B cell (primary cell): ENCODE measurements around the gene ADAMTSL4. TPM values are rescaled to one million over a fixed set of nuclear protein-coding genes. Genes with fewer than 3 reads are reported as not detected.
"Not testable (repeated sequence)": the region's sequence is repeated elsewhere in the genome, so short reads cannot be mapped to it uniquely, and the experiment has no call there.

Source experiments
- ATAC-seq: fragments of 200-7000 bp; cut with Tn5 transposase; one replicate; pipeline ENCODE4 v1.10.0; 2021; ENCODE audit warnings: low read depth, mild to moderate bottlenecking, moderate number of reproducible peaks, moderate library complexity
- CTCF ChIA-PET: fragments of 350-600 bp; sonication (Branson Sonifier 250); formaldehyde crosslinking; loops from one replicate; lab custom pipeline; 2021; ENCODE audit warnings: antibody characterized with exemption, inconsistent platforms; lab: Charles Lee
- POLR2A ChIA-PET: fragments of 350-600 bp; sonication (Branson Sonifier 250); formaldehyde crosslinking; loops from one replicate; lab custom pipeline; 2021; ENCODE audit warnings: antibody characterized with exemption; lab: Charles Lee
- DNase-seq: peaks from one replicate; pipeline ENCODE4 v3.0.0; 2013
- H2AFZ ChIP-seq: 2 replicates; pipeline ENCODE4 v1.6.1; 2012; ENCODE audit warnings: mild to moderate bottlenecking, low read depth, low read length; ENCODE audit not compliant: insufficient read depth, poor library complexity, severe bottlenecking
- H3K27ac ChIP-seq, 2 donors: 1 replicate in 1 of 2; 2 replicates in 1 of 2; pipeline ENCODE4 v1.5.1; 2012 to 2013; ENCODE audit warnings: low read length in 2 of 2, mild to moderate bottlenecking in 2 of 2, moderate library complexity in 1 of 2
- H3K27me3 ChIP-seq, 4 experiments: fragments of 200-600 bp in 1 of 4; sonication (generic) in 1 of 4; replicated peaks in 1 of 4; 1 replicate in 2 of 4; 2 replicates in 2 of 4; pipeline versions ENCODE4 v1.6.1 to v1.7.0; 2013 to 2016; ENCODE audit warnings: low read length in 3 of 4, mild to moderate bottlenecking in 2 of 4, mixed read lengths in 1 of 4, moderate library complexity in 1 of 4; ENCODE audit not compliant: insufficient read depth in 4 of 4, control insufficient read depth in 3 of 4; ENCODE audit errors: control extremely low read depth in 1 of 4
- H3K36me3 ChIP-seq, 2 experiments: replicated peaks in 1 of 2; 1 replicate in 1 of 2; 2 replicates in 1 of 2; pipeline versions ENCODE4 v1.6.1 to v1.7.1; 2013; ENCODE audit warnings: low read length in 1 of 2; ENCODE audit not compliant: insufficient read depth in 2 of 2, control insufficient read depth in 1 of 2; ENCODE audit errors: control extremely low read depth in 1 of 2, extremely low read depth in 1 of 2
- H3K4me1 ChIP-seq, 2 donors: fragments of 200-600 bp in 1 of 2; sonication (generic) in 1 of 2; 1 replicate in 1 of 2; 2 replicates in 1 of 2; pipeline versions ENCODE4 v1.5.1 to v1.6.1; 2013 to 2017; ENCODE audit warnings: low read length in 2 of 2; ENCODE audit not compliant: control insufficient read depth in 2 of 2, insufficient read depth in 2 of 2
- H3K4me2 ChIP-seq: replicated peaks from 2 replicates; pipeline ENCODE3; 2012; ENCODE audit warnings: mild to moderate bottlenecking, low read depth, low read length; ENCODE audit not compliant: poor library complexity, severe bottlenecking
- H3K4me3 ChIP-seq, 5 experiments: fragments of 200-600 bp in 1 of 5; sonication (generic) in 1 of 5; 1 replicate in 3 of 5; 2 replicates in 2 of 5; pipeline versions ENCODE4 v1.5.1 to v1.7.0; 2011 to 2016; ENCODE audit warnings: low read length in 4 of 5, mild to moderate bottlenecking in 4 of 5, low read depth in 2 of 5, control low read depth in 1 of 5, moderate library complexity in 1 of 5; ENCODE audit not compliant: insufficient read depth in 1 of 5; ENCODE audit errors: control extremely low read depth in 1 of 5, extremely low read depth in 1 of 5
- H3K79me2 ChIP-seq: fragments of 200-600 bp; sonication (generic); one replicate; pipeline ENCODE4 v1.6.0; 2016; ENCODE audit warnings: low read length; ENCODE audit not compliant: control insufficient read depth, insufficient read depth
- H3K9ac ChIP-seq: fragments of 200-600 bp; sonication (generic); 2 replicates; pipeline ENCODE4 v1.6.1; 2017; ENCODE audit warnings: mild to moderate bottlenecking, low read length, moderate library complexity
- H3K9me3 ChIP-seq, 3 donors: one replicate each; pipeline versions ENCODE4 v1.6.1 to v1.7.1; 2013; ENCODE audit warnings: low read length in 2 of 3; ENCODE audit not compliant: control insufficient read depth in 2 of 3, insufficient read depth in 1 of 3; ENCODE audit errors: control extremely low read depth in 1 of 3
- H4K20me1 ChIP-seq: 2 replicates; pipeline ENCODE4 v1.6.0; 2012; ENCODE audit warnings: mild to moderate bottlenecking, low read length; ENCODE audit not compliant: insufficient read depth, control insufficient read depth, poor library complexity, severe bottlenecking
- H3K27ac Mint-ChIP-seq: one replicate; pipeline ENCODE4 v1.8.0; 2021; ENCODE audit warnings: mixed read lengths
- H3K27me3 Mint-ChIP-seq: one replicate; pipeline ENCODE4 v1.8.0; 2021; ENCODE audit warnings: mixed read lengths
- H3K4me1 Mint-ChIP-seq: one replicate; pipeline ENCODE4 v1.8.0; 2021; ENCODE audit warnings: mixed read lengths
- H3K4me3 Mint-ChIP-seq: one replicate; pipeline ENCODE4 v1.8.0; 2021; ENCODE audit warnings: mixed read lengths
- H3K9me3 Mint-ChIP-seq: one replicate; pipeline ENCODE4 v1.8.0; 2022; ENCODE audit warnings: mixed read lengths; ENCODE audit not compliant: insufficient read depth
- EZH2 ChIP-seq: IDR thresholded peaks from 2 replicates; pipeline ENCODE4 v1.6.1; 2012; ENCODE audit warnings: borderline replicate concordance, low read depth, mild to moderate bottlenecking, moderate library complexity, low read length; ENCODE audit not compliant: insufficient read depth, poor library complexity, severe bottlenecking
- WGBS: methylation state at CpG from one replicate; pipeline ENCODE4 v1.1.5; 2013; ENCODE audit warnings: missing lambda C conversion rate; ENCODE audit not compliant: insufficient coverage; 5-methylcytosine and 5-hydroxymethylcytosine counted together
- intact Hi-C: fragments of 100-400 bp; cut with micrococcal nuclease; formaldehyde crosslinking; loops from one replicate; pipeline ENCODE4 v1.10.0; 2022
- polyA plus RNA-seq: library from polyadenylated mRNA; depleted of rRNA; stranded (reverse); fragments of >200 nt; gene quantifications from 2 replicates; pipeline ENCODE4 v1.2.3, GENCODE V29; 2012
- total RNA-seq, 2 donors: library from RNA; stranded (reverse); fragments of 120-200 nt in 1 of 2; gene quantifications; 1 replicate in 1 of 2; 2 replicates in 1 of 2; pipeline versions ENCODE4 v1.2.3 to v1.2.4, GENCODE V29; 2013 to 2022
- TF ChIP-seq, protein P1 (sequence below): fragments of 200-600 bp; IDR thresholded peaks from one replicate; pipeline ENCODE4 v1.8.0; 2022; ENCODE audit warnings: antibody characterized with exemption, mild to moderate bottlenecking

The ADAMTSL4 gene
- total and polyA plus RNA-seq, 2 donors (not counting 1 experiment from before 2014, with no cell fraction given), result 0.70 TPM; not detected in 1

DNA sequence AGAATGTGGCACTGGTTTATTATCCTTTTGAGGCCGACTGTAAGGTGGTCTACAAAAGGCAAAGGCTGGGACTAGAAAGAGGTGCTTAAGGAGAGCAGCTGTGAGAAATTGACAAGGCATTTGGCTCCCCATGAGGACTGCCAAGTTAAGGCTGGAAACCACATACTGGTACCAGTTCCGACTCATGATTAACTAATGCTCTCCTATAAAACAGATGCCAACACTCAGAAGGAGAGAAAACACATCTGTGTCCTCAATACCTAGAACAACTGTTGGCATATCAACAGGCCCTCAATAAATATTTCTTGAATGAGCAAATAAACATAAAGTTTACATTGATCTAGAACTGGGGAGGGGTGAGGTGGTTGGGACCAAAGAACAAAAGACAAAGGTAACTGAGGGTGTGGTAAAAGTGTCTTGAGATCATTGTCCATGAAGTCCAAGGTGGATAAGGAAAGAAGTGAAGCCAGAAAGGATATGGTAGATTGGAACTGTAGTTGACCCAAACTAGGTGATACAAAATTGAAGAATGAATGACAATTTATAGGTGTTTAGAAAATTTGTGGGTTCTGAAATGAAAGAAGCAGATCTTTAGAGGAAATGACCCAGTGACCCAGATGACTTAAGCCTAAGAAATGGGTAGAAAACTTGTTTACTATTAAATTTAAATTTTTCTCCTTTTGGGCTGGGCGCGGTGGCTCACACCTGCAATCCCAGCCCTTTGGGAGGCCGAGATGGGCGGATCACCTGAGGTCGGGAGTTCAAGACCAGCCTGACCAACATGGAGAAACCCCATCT, 47.1 kb downstream of the ADAMTSL4 start:
- H4K20me1 ChIP-seq, result no peaks in the 10 kb centered on the region
- TF ChIP-seq, protein P1, sequence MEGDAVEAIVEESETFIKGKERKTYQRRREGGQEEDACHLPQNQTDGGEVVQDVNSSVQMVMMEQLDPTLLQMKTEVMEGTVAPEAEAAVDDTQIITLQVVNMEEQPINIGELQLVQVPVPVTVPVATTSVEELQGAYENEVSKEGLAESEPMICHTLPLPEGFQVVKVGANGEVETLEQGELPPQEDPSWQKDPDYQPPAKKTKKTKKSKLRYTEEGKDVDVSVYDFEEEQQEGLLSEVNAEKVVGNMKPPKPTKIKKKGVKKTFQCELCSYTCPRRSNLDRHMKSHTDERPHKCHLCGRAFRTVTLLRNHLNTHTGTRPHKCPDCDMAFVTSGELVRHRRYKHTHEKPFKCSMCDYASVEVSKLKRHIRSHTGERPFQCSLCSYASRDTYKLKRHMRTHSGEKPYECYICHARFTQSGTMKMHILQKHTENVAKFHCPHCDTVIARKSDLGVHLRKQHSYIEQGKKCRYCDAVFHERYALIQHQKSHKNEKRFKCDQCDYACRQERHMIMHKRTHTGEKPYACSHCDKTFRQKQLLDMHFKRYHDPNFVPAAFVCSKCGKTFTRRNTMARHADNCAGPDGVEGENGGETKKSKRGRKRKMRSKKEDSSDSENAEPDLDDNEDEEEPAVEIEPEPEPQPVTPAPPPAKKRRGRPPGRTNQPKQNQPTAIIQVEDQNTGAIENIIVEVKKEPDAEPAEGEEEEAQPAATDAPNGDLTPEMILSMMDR, result no peak
- no peak for TF ChIP-seq EZH2
- CTCF ChIA-PET, result interaction anchor here (1.4 kb wide), 1 partner anchor 24 kb away, joined by 4 read pairs; no protein-coding TSS in a partner anchor
- no peak overlapping the region for H3K4me2 ChIP-seq
- H3K27ac ChIP-seq, result no peak overlapping the region
- POLR2A ChIA-PET, result no interaction called here
- no peak overlapping the region for H3K4me3 ChIP-seq
- no peak overlapping the region for H2AFZ ChIP-seq
- H3K36me3 ChIP-seq, result peaks cover 0 to 10% of the 10 kb centered on the region in 2 experiments
- DNase-seq (no peak), ATAC-seq (no peak)
- H3K9me3 ChIP-seq, result no peaks in the 10 kb centered on the region
- Mint-ChIP-seq H3K9me3 (no peaks in the 10 kb centered on the region), H3K27me3 (no peaks in the 10 kb centered on the region), H3K4me3 (no peak overlapping the region), H3K4me1 (peaks cover 3% of the 10 kb centered on the region), H3K27ac (no peak overlapping the region)
- H3K4me1 ChIP-seq, result no peaks in the 10 kb centered on the region
- H3K27me3 ChIP-seq, result no peaks in the 10 kb centered on the region
- WGBS, result 100% methylated on average over 2 of the region's 7 CpGs
- intact Hi-C loops, result no loop called here
- no peak overlapping the region for H3K9ac ChIP-seq
- H3K79me2 ChIP-seq, result peaks cover 3% of the 10 kb centered on the region

DNA sequence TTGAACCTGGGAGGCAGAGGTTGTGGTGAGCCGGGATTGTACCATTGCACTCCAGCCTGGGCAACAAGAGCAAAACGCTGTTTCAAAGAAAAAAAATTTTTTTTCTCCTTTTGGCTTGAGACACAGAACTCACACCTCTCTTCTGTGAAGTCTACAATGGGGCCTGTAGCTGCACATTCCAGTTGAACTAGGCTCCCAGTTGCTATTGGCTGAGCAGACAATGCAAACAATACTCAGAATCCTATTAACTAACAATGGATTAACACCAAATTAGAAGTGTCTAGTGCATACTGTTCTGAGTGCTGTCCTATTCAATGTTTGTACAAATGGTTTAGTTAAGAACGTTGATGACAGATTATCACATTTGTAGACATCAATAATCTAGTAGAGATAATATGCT, 47.8 kb downstream of the ADAMTSL4 start:
- Mint-ChIP-seq H3K9me3 (no peaks in the 10 kb centered on the region), H3K4me1 (peaks cover 3% of the 10 kb centered on the region), H3K4me3 (no peak overlapping the region), H3K27ac (no peak overlapping the region), H3K27me3 (no peaks in the 10 kb centered on the region)
- intact Hi-C loops, result no loop called here
- Histone ChIP-seq H3K36me3 (peaks cover 0 to 10% of the 10 kb centered on the region in 2 experiments), H3K4me1 (no peaks in the 10 kb centered on the region), H3K4me2 (no peak overlapping the region), H3K9ac (no peak overlapping the region), H3K27me3 (no peaks in the 10 kb centered on the region), H3K9me3 (no peaks in the 10 kb centered on the region), H3K79me2 (peaks cover 3% of the 10 kb centered on the region), H4K20me1 (no peaks in the 10 kb centered on the region), H3K27ac (no peak overlapping the region), H3K4me3 (no peak overlapping the region), H2AFZ (no peak overlapping the region)
- DNase-seq (no peak), ATAC-seq (no peak)
- TF ChIP-seq EZH2, result no peak
- TF ChIP-seq, protein P1, result no peak
- POLR2A ChIA-PET, result no interaction called here
- CTCF ChIA-PET, result interaction anchor here (1.4 kb wide), 1 partner anchor 36 kb away, joined by 5 read pairs; no protein-coding TSS in a partner anchor
- 100% methylated on average over 1 of the region's 3 CpGs for WGBS

DNA sequence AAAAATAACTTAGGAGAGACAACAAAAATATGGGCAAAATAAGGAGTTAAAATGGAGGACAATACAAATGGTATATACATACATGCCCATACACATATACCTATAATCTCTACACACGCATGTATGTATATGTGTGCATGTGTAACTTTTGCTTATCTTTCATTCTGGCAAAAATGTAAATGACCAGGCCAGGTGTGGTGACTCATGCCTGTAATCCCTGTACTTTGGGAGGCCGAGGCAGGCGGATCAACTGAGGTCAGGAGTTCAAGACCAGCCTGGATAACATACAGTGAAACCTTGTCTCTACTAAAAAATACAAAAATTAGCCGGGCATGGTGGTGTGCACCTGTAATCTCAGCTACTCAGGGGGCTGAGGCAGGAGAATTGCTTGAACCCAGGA, 49.1 kb downstream of the ADAMTSL4 start:
- H4K20me1 ChIP-seq, H3K9me3 ChIP-seq, H3K27ac Mint-ChIP-seq, H3K4me1 ChIP-seq, H3K9me3 Mint-ChIP-seq, H3K27ac ChIP-seq, H2AFZ ChIP-seq, H3K9ac ChIP-seq, intact Hi-C loops, H3K36me3 ChIP-seq, H3K27me3 ChIP-seq, H3K27me3 Mint-ChIP-seq, H3K4me3 ChIP-seq, DNase-seq, H3K4me2 ChIP-seq, H3K4me1 Mint-ChIP-seq, H3K79me2 ChIP-seq, ATAC-seq, H3K4me3 Mint-ChIP-seq: not testable (repeated sequence)
- WGBS, result 100% methylated on average over 2 of the region's 4 CpGs
- ChIA-PET POLR2A (interaction anchor here (0.7 kb wide), 1 partner anchor 37 kb away, joined by 7 read pairs; no protein-coding TSS in a partner anchor), CTCF (interaction anchor here (0.7 to 1.4 kb wide), 4 partner anchors 18 to 38 kb away, joined by 3 to 5 read pairs (median 4); no protein-coding TSS in a partner anchor)
